ENCODE measurements around the gene TIMM22. TPM values are rescaled to one million over a fixed set of nuclear protein-coding genes. Genes with fewer than 3 reads are reported as not detected.
A peak's percentile ranks its signal among the peaks of the same experiment; 100 is the strongest.

Gene TIMM22
- total RNA-seq, 1 donor from 2014 or later, result 9.1 TPM

- DNase-seq (no peak), ATAC-seq (peak in 1 of 2 donors; percentile 51)
- no peak overlapping the region for H3K4me3 ChIP-seq
- intact Hi-C loops (cut with DNase I), result no loop called here
- no peak for TF ChIP-seq CTCF (IDR thresholded peaks at IDR 0.05)
- H3K27me3 ChIP-seq (ENCODE audit: low read depth), result no peaks in the 10 kb centered on the region
- H3K36me3 ChIP-seq, result no peaks in the 10 kb centered on the region
- no peaks in the 10 kb centered on the region for H3K4me1 ChIP-seq
- no peak overlapping the region for H3K27ac ChIP-seq
- no peaks in the 10 kb centered on the region for H3K9me3 ChIP-seq
Measured at GRCh38 chr17:962166-962565, 34.8 kb upstream of the TIMM22 start.

GRCh38 chr17:962670-963069 lies 34.3 kb upstream of the TIMM22 start:
- H3K27ac ChIP-seq, result no peak overlapping the region
- DNase-seq, result no peak
- no peak for ATAC-seq
- H3K9me3 ChIP-seq, result no peaks in the 10 kb centered on the region
- intact Hi-C loops (cut with DNase I), result no loop called here
- TF ChIP-seq CTCF (IDR thresholded peaks at IDR 0.05), result no peak
- H3K36me3 ChIP-seq, result no peaks in the 10 kb centered on the region
- no peaks in the 10 kb centered on the region for H3K4me1 ChIP-seq
- no peaks in the 10 kb centered on the region for H3K27me3 ChIP-seq (ENCODE audit: low read depth)
- no peak overlapping the region for H3K4me3 ChIP-seq

- no peak for ATAC-seq
Measured at GRCh38 chr17:964876-965275, 32.1 kb upstream of the TIMM22 start.

GRCh38 chr17:965311-965989 lies 31.5 kb upstream of the TIMM22 start:
- intact Hi-C loops (cut with DNase I), result no loop called here
- no peak for DNase-seq
- peaks cover 11% of the 10 kb centered on the region for H3K4me1 ChIP-seq
- H3K4me3 ChIP-seq, result no peak overlapping the region
- no peak for ATAC-seq
- TF ChIP-seq CTCF (IDR thresholded peaks at IDR 0.05), result no peak
- H3K36me3 ChIP-seq, result no peaks in the 10 kb centered on the region
- H3K27me3 ChIP-seq (ENCODE audit: low read depth), result no peaks in the 10 kb centered on the region
- no peaks in the 10 kb centered on the region for H3K9me3 ChIP-seq
- no peak overlapping the region for H3K27ac ChIP-seq

More at GRCh38 chr17:964876-965275, 32.1 kb upstream of the TIMM22 start:
- no peak for DNase-seq
- Histone ChIP-seq H3K4me1 (peaks cover 5% of the 10 kb centered on the region), H3K4me3 (no peak overlapping the region), H3K27ac (no peak overlapping the region), H3K9me3 (no peaks in the 10 kb centered on the region), H3K27me3 (ENCODE audit: low read depth) (no peaks in the 10 kb centered on the region), H3K36me3 (no peaks in the 10 kb centered on the region)
- TF ChIP-seq CTCF (IDR thresholded peaks at IDR 0.05), result no peak
- intact Hi-C loops (cut with DNase I), result no loop called here

GRCh38 chr17:967122-967521 lies 29.8 kb upstream of the TIMM22 start:
- ATAC-seq, result no peak
- no peak for TF ChIP-seq CTCF (IDR thresholded peaks at IDR 0.05)
- H3K27ac ChIP-seq, result no peak overlapping the region

More at GRCh38 chr17:967122-967521, 29.8 kb upstream of the TIMM22 start:
- DNase-seq, result no peak
- Histone ChIP-seq H3K9me3 (no peaks in the 10 kb centered on the region), H3K4me1 (peaks cover 13% of the 10 kb centered on the region), H3K36me3 (no peaks in the 10 kb centered on the region), H3K4me3 (no peak overlapping the region), H3K27me3 (ENCODE audit: low read depth) (no peaks in the 10 kb centered on the region)
- intact Hi-C loops (cut with DNase I), result no loop called here

All from lower lobe of right lung (tissue), 2 donors.